ENCODE results near the gene USP17L17.
"Not testable (repeated sequence)": the region's sequence is repeated elsewhere in the genome, so short reads cannot be mapped to it uniquely, and the experiment has no call there.

GRCh38 chr4:9238461-9238860 is 5.2 kb upstream of the USP17L17 start:
- TF ChIP-seq POLR2A, EP300, POLR2AphosphoS5 (IDR thresholded peaks at IDR 0.05): not testable (repeated sequence)
- TF ChIP-seq, protein P1, sequence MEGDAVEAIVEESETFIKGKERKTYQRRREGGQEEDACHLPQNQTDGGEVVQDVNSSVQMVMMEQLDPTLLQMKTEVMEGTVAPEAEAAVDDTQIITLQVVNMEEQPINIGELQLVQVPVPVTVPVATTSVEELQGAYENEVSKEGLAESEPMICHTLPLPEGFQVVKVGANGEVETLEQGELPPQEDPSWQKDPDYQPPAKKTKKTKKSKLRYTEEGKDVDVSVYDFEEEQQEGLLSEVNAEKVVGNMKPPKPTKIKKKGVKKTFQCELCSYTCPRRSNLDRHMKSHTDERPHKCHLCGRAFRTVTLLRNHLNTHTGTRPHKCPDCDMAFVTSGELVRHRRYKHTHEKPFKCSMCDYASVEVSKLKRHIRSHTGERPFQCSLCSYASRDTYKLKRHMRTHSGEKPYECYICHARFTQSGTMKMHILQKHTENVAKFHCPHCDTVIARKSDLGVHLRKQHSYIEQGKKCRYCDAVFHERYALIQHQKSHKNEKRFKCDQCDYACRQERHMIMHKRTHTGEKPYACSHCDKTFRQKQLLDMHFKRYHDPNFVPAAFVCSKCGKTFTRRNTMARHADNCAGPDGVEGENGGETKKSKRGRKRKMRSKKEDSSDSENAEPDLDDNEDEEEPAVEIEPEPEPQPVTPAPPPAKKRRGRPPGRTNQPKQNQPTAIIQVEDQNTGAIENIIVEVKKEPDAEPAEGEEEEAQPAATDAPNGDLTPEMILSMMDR (IDR thresholded peaks at IDR 0.05) = not testable (repeated sequence)
